ENCODE measurements around the gene UCN2.

UCN2 gene

DNA sequence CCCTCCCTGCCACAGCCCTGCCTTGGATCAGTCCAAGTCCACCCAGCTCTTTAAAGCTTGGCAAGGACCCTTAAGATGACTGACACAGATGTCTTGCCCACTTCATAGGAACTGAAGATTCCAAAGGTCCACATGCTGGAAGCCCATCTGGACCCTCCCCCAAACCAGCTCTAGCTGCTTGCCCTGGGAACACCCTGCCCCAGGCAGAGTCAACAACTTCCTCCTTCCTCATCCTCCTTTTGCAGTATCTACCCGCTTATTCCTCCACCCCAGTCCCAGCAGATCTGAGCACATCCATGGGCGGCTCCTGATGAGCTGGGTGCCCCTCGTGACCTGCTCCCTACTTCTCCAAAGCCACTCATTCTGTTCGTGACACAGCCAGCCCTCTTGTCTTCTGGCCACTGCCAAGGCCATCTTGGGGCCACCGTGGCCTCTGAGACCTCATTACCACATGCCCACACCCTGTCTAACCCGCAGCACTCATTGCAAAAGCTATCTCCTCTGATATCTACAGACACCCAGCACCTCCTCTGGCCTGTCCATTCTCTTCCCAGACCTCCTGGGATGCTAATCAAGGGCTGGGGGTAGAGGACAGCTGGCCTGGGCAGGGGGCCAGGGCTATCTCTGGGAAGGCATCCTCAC lies 5.0 kb downstream of the UCN2 start:
- H3K27ac ChIP-seq = peak overlapping the region; percentile 100

DNA sequence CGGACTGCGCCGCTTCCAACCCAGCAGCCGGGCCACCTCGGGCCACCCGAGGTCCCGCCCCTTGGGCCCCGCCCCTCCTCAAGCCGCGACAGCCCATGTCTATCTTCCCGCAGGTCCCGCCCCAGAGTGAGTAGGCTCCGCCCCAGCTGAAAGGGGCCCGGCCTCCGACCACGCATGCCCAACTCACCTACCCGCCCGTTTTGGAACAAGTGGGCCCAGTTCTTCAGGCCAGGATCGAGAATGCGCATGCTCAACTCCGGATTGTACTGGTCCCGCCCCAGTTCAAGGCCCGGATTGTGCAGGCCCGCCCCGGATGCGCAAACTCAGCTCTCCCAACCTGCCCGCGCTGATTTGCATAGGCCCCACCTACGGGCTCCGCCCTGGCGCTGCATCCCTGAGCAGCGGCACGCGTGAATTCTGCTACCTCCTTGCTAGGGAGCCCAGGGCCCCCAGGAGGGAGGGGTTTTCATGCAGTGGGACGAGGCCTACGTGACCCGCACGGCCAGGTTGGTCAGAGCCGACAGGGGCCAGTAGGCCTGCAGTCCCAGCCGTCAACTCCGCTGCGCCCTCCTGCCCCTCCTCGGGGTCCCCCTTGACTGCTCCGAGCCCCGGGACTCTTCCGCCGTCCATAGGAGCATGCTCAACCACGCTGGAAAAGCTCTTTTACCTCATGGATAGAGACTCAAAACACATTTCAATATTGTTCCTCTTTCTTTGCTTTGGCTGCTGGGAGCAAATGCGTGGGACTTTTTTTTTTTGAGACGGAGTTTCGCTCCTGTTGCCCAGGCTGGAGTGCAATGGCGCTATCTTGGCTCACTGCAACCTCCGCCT lies 6.6 kb downstream of the UCN2 start, which contains the start of gene PFKFB4:
Gene PFKFB4, minus strand, starts transcription at position 8 of the 831 bp plus-strand sequence. CDS start 26 bp downstream, outside the sequence.
- DNase-seq (ENCODE audit: low spot score) = peak; percentile 99
- H3K27ac ChIP-seq = peak within 1 kb of the TSS; percentile 100
- ChIA-PET CTCF (no interaction called here), POLR2A (ENCODE audit: low non-redundant PET) (interaction anchor here (0.8 to 1.0 kb wide), 2 partner anchors 42 to 98 kb away, joined by 3 read pairs; no protein-coding TSS in a partner anchor)
- TF ChIP-seq, protein P1, sequence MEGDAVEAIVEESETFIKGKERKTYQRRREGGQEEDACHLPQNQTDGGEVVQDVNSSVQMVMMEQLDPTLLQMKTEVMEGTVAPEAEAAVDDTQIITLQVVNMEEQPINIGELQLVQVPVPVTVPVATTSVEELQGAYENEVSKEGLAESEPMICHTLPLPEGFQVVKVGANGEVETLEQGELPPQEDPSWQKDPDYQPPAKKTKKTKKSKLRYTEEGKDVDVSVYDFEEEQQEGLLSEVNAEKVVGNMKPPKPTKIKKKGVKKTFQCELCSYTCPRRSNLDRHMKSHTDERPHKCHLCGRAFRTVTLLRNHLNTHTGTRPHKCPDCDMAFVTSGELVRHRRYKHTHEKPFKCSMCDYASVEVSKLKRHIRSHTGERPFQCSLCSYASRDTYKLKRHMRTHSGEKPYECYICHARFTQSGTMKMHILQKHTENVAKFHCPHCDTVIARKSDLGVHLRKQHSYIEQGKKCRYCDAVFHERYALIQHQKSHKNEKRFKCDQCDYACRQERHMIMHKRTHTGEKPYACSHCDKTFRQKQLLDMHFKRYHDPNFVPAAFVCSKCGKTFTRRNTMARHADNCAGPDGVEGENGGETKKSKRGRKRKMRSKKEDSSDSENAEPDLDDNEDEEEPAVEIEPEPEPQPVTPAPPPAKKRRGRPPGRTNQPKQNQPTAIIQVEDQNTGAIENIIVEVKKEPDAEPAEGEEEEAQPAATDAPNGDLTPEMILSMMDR (conservative IDR thresholded peaks at IDR 0.05; ENCODE audit: low read depth) = no peak

More for the DNA sequence above, 5.0 kb downstream of the UCN2 start:
- CTCF ChIA-PET = interaction anchor here (0.6 to 1.3 kb wide), 7 partner anchors 10 to 604 kb away, joined by 3 to 6 read pairs (median 3); no protein-coding TSS in a partner anchor
- no peak for DNase-seq (ENCODE audit: low spot score)
- POLR2A ChIA-PET (ENCODE audit: low non-redundant PET) = no interaction called here
- TF ChIP-seq, protein P1 (conservative IDR thresholded peaks at IDR 0.05; ENCODE audit: low read depth) = peak; percentile 58

DNA sequence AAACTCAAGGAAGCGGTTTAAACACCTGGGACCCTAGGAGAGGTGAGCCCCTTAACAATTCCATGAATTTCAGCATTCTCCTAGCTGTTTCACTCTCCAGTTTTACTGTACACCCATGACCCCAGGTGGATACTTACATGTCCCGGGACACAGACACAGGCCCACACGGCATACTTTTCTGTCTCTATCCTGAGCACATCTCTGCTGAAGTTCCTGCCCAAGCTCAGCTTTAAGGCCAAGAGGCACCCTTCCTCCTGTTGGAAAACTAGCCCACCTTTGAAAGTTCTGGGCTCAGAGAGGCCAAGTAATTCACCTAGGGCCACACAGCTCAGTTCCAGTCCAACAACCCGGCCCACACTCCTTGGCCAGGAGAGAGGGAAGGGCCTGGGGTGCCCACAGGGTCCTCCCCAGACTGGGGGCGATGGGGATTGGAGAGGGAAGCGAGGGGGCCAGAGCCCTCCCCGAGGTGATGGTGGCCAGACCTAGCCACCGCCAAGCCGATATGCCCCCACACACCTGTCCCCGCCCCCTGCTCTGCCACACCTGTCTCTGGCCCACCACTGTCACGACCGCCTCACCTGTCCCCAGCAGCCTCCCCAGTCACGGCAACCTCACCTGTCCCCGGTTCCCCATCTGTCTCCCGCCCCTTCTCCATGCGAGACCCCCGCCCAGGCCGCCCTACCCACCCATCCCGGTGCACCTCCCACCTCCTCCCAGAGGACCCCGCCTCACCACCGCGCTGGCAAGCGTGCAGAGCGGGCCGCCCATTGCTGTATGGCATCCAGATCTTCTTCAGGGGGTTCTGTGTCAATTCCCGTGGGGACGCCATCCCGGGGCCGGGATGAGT lies 7.4 kb downstream of the UCN2 start:
- peak overlapping the region; percentile 100 for H3K27ac ChIP-seq
- CTCF ChIA-PET = no interaction called here
- no peak for DNase-seq (ENCODE audit: low spot score)
- TF ChIP-seq, protein P1 (conservative IDR thresholded peaks at IDR 0.05; ENCODE audit: low read depth) = no peak
- POLR2A ChIA-PET (ENCODE audit: low non-redundant PET) = interaction anchor here (1.0 kb wide), 1 partner anchor 43 kb away, joined by 3 read pairs; no protein-coding TSS in a partner anchor

DNA sequence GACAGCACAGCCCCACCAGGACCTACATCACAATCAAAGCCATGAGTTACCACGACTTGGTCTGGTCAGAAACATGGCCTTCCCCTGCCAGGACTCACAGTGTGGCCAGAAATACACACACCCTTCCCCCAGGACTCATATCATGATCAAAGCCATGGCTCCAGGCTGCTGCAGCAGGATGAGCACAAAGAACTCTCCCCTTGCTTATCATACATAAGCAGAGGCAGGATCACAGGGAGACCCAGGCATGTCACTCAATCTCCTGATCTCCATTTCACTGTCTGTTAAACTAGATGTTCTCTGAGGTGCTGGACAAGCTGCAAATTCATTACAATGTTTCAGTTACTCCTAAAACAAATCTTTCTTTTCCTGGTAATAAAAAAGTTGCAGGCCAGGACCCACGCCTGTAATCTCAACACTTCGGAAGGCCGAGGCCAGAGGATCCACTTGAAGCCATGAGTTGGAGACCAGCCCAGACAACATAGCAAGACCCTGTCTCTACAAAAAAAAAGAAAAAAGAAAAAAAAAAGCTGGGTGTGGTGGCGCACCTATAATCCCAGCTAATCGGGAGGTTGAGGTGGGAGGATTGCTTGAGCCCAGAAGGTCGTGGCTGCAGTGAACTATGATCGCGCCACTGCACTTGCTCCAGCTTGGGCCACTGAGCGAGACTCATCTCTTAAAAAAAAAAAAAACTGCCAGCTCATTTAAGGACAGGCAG lies 8.2 kb downstream of the UCN2 start:
- POLR2A ChIA-PET (ENCODE audit: low non-redundant PET) = no interaction called here
- no peak for DNase-seq (ENCODE audit: low spot score)
- CTCF ChIA-PET = no interaction called here
- peak overlapping the region; percentile 100 for H3K27ac ChIP-seq
- TF ChIP-seq, protein P1 (conservative IDR thresholded peaks at IDR 0.05; ENCODE audit: low read depth) = no peak

DNA sequence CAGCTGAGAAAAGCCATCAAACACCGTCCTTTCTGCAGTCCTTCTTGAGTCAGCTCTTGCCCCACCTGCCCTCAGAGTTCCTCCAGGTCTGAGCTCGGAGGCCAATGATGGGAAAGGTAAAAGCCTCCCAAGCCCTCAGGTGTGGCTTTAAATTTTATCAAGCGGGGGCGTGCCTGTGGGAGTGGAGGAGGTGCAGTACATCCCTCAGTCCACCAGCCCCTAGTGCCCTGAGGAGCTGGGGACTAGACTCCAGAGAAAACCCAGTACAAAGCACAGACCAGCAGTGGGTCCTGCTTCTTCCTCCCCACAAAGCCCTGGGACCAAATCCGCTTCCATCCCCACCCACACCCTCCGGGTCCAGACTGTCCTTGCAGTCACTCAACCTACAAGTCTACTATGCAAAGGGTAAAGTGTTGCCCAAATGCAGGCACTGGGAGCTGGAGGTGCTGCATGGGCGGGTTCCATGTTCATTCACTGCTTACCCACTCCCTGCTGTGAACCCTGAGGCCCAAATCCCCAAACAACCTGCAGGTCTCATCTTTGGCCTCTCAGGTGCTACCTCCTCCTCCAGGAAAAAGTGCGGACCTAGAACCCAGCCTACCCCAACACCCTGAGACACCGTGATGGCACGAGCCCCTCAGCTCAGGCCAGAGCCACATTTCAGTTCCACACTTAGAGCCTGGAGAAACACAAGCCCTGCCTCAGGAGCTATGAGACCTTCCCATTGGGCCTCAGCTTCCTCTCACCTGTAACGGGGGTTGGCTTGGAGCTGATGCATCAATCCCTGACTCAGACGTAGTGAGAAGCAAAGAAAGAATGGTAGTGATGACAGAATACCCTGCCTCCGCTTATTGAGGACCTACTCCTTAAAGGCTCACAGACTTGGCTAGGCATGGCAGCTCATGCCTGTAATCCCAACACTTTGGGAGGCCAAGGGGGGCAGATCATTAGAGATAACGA lies 9.4 kb downstream of the UCN2 start:
- DNase-seq (ENCODE audit: low spot score) = no peak
- TF ChIP-seq, protein P1 (conservative IDR thresholded peaks at IDR 0.05; ENCODE audit: low read depth) = no peak
- CTCF ChIA-PET = interaction anchor here (0.6 kb wide), 1 partner anchor 55 kb away, joined by 7 read pairs; the partner anchor contains the start of gene UQCRC1
- POLR2A ChIA-PET (ENCODE audit: low non-redundant PET) = no interaction called here
- H3K27ac ChIP-seq = peak overlapping the region; percentile 7

All from RWPE1 (cell line).